GM10266 (cell line): ENCODE results near the gene CPD.
"Not testable (repeated sequence)": the region's sequence is repeated elsewhere in the genome, so short reads cannot be mapped to it uniquely, and the experiment has no call there.

Source experiments
- DNase-seq: peaks from one replicate; pipeline ENCODE4 v3.0.0; 2012; ENCODE audit errors: extremely low spot score
- TF ChIP-seq, protein P1 (sequence below): IDR thresholded peaks from 2 replicates; pipeline ENCODE4 v1.5.1; 2012; ENCODE audit warnings: mild to moderate bottlenecking, low read depth; ENCODE audit not compliant: control insufficient read depth, insufficient read depth; ENCODE audit errors: missing control alignments

CPD gene

DNA sequence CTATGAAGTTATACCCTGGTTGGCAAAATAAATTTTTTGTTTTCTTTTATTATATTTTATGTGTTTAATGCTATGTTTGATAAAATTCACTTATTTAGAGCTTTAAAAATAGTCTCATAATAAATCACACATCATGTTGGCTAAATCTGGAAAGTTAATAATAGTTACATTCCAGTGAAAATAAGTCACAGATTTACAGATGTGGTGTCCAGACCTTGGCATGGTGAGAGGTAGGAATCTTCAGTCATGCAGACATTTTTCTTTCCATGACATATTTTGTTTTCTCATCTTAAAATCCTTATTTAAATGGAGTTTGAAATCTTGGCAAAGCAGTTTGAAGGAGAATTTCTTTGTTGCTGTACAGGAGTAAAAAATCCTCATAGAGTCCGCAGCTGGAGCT is 50.4 kb downstream of the CPD start:
- DNase-seq = no peak
- TF ChIP-seq, protein P1, sequence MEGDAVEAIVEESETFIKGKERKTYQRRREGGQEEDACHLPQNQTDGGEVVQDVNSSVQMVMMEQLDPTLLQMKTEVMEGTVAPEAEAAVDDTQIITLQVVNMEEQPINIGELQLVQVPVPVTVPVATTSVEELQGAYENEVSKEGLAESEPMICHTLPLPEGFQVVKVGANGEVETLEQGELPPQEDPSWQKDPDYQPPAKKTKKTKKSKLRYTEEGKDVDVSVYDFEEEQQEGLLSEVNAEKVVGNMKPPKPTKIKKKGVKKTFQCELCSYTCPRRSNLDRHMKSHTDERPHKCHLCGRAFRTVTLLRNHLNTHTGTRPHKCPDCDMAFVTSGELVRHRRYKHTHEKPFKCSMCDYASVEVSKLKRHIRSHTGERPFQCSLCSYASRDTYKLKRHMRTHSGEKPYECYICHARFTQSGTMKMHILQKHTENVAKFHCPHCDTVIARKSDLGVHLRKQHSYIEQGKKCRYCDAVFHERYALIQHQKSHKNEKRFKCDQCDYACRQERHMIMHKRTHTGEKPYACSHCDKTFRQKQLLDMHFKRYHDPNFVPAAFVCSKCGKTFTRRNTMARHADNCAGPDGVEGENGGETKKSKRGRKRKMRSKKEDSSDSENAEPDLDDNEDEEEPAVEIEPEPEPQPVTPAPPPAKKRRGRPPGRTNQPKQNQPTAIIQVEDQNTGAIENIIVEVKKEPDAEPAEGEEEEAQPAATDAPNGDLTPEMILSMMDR = no peak

DNA sequence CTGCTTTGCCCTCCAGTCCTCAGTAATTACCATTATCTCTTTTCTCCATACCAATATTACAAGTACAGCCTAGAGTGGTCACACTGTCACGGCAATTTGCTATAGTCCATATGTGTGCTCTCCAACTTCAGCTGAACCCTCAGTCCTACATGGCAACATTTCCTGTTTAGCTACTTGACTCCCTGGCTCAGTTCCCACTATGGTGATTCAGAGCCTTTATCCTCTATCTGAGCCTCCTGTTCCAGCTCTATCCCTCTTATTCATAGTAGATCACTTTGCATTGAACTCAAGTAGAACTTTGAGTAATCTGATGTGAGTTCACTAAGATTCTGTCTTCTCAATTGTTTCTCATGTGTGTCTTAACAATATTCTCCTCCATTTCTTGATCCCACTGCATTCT is 54.8 kb downstream of the CPD start:
- no peak for DNase-seq
- TF ChIP-seq, protein P1 = no peak

DNA sequence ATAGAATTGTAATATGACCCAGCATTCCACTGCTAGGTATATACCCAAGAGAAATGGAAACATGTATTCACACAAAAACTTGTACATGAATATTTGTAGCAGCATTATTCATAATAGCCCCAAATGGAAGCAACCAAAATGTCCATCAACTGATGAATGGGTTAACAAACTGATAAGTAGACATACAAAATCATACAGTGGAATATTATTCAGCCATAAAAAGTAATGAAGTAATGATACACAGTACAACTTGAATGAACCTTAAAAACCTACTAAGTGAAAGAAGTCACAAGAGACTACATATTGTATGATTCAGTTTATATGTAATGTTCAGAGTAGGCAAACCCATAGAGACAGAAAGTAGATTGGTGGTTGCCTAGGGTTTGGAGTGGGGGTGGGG is 58.0 kb downstream of the CPD start:
- TF ChIP-seq, protein P1 = no peak
- DNase-seq = no peak

DNA sequence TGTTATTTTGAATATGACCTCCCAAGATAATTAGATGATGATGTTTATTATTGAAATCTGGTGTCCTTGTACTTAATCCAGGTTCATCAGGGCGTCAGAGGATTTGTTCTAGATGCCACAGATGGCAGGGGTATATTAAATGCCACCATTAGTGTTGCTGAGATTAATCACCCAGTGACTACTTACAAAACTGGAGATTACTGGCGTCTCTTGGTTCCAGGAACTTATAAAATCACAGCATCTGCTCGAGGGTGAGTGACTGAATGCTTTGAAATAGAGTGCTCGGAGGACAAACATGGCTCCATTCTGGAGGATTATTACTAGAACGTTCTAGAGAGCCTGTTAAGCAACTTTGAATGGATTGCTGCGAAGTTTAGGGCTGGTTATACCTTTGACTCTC is 65.0 kb downstream of the CPD start:
- TF ChIP-seq, protein P1 = no peak
- DNase-seq = no peak

DNA sequence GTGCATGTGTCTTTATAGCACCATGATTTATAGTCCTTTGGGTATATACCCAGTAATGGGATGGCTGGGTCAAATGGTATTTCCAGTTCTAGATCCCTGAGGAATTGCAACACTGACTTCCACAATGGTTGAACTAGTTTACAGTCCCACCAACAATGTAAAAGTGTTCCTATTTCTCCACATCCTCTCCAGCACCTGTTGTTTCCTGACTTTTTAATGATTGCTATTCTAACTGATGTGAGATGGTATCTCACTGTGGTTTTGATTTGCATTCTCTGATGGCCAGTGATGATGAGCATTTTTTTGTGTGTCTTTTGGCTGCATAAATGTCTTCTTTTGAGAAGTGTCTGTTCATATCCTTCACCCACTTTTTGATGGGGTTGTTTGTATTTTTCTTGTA is 67.9 kb downstream of the CPD start:
- not testable (repeated sequence) for DNase-seq

DNA sequence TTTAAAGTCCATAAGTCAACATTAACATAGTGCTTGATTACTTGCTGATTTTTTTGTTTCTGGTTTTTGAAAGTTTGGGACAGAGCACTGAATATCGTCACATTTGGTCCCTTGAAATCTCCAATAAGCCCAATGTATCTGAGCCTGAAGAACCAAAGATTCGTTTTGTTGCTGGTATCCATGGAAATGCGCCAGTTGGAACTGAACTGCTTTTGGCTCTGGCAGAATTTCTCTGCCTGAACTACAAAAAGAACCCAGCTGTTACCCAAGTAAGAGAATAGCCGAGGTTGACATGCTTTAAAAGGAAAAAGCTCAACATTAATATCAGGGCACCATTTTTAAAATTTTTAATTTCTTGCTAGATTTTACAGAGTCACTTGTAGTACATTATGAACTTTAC is 70.8 kb downstream of the CPD start:
- DNase-seq = no peak
- TF ChIP-seq, protein P1 = no peak

DNA sequence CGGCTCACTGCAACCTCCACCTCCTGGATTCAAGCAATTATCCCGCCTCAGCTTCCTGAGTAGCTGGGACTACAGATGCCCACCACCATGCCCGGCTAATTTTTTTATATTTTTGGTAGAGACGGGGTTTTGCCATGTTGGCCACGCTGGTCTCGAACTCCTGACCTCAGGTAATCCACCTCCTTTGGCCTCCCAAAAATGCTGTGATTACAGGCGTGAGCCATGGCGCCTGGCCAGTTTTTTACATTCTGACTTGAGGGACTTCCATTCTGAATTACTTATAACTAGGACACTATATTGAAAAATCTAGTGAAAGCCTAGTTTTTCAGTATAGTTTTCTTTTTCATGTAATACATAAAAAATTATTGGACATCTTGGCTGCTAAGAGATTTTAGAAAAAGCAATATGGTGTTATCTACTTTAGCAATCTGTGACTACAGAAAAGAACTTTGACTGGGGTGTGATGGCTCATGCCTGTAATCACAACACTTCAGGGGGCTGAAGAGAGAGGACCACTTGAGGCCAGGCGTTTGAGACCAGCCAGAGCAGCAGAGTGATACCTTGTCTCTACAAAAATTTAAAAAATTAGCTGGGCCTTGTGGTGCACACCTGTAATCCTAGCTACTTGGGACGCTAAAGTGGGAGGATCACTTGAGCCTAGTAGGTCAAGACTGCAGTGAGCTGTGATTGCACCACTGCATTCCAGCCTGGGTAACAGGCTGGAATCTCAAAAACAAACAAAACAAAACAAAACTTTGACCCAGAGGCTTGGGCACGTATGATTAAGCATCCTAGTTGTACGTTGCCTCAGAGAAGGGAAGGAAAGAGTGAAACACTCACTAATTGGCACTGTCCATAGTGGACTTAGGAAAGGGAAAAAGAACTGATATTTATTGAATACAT is 71.6 kb downstream of the CPD start:
- TF ChIP-seq, protein P1 = no peak
- no peak for DNase-seq
